CD4-positive, alpha-beta T cell (primary cell): Measurements from ENCODE around the gene AOC2. TPM values are rescaled to one million over a fixed set of nuclear protein-coding genes. Genes with fewer than 3 reads are reported as not detected.
"Not testable (repeated sequence)": the region's sequence is repeated elsewhere in the genome, so short reads cannot be mapped to it uniquely, and the experiment has no call there.

Experiments used
- ATAC-seq: fragments of 200-7000 bp; cut with Tn5 transposase; one replicate; pipeline ENCODE4 v1.10.0; 2022; ENCODE audit warnings: mild to moderate bottlenecking; ENCODE audit not compliant: poor library complexity
- CTCF ChIA-PET: fragments of 350-600 bp; sonication (Branson Sonifier 250); formaldehyde crosslinking; loops from one replicate; lab custom pipeline; 2021; ENCODE audit warnings: antibody characterized with exemption, inconsistent platforms; lab: Charles Lee
- POLR2A ChIA-PET: fragments of 350-600 bp; sonication (Branson Sonifier 250); formaldehyde crosslinking; loops from one replicate; lab custom pipeline; 2021; ENCODE audit warnings: antibody characterized with exemption, inconsistent platforms; lab: Charles Lee
- DNase-seq, 14 experiments: peaks; one replicate each; pipeline ENCODE4 v3.0.0-alpha.2; 2013 to 2020; ENCODE audit warnings: mixed read lengths in 2 of 14
- H3K27ac ChIP-seq, 2 donors: one replicate each; pipeline versions ENCODE4 v1.5.1 to v1.7.0; 2013; ENCODE audit warnings: low read length in 2 of 2, low read depth in 1 of 2, mild to moderate bottlenecking in 1 of 2
- H3K27me3 ChIP-seq, 2 experiments: 1 replicate in 1 of 2; 2 replicates in 1 of 2; pipeline versions ENCODE4 v1.6.1 to v1.7.0; 2013; ENCODE audit warnings: low read length in 2 of 2, control low read depth in 1 of 2, mild to moderate bottlenecking in 1 of 2, moderate library complexity in 1 of 2; ENCODE audit not compliant: insufficient read depth in 2 of 2, control insufficient read depth in 1 of 2
- H3K36me3 ChIP-seq: one replicate; pipeline ENCODE4 v1.6.1; 2013; ENCODE audit warnings: low read length, control low read depth; ENCODE audit not compliant: insufficient read depth
- H3K4me1 ChIP-seq: one replicate; pipeline ENCODE4 v1.6.1; 2013; ENCODE audit warnings: low read length, control low read depth; ENCODE audit not compliant: insufficient read depth
- H3K4me3 ChIP-seq: one replicate; pipeline ENCODE4 v1.5.1; 2013; ENCODE audit warnings: mild to moderate bottlenecking, low read length, moderate library complexity
- H3K9me3 ChIP-seq, 2 experiments: 1 replicate in 1 of 2; 2 replicates in 1 of 2; pipeline versions ENCODE4 v1.6.1 to v1.7.0; 2013; ENCODE audit warnings: low read length in 2 of 2, mild to moderate bottlenecking in 2 of 2, control low read depth in 1 of 2, moderate library complexity in 1 of 2; ENCODE audit not compliant: control insufficient read depth in 1 of 2, insufficient read depth in 1 of 2
- H3K27ac Mint-ChIP-seq: one replicate; pipeline ENCODE4 v1.8.0; 2020; ENCODE audit warnings: mixed read lengths
- H3K27me3 Mint-ChIP-seq: one replicate; pipeline ENCODE4 v1.8.0; 2021; ENCODE audit warnings: mixed read lengths
- H3K36me3 Mint-ChIP-seq: one replicate; pipeline ENCODE4 v1.8.0; 2021; ENCODE audit warnings: low read depth, mixed read lengths
- H3K4me1 Mint-ChIP-seq: one replicate; pipeline ENCODE4 v1.8.0; 2021; ENCODE audit warnings: low read depth, mixed read lengths
- H3K4me3 Mint-ChIP-seq: one replicate; pipeline ENCODE4 v1.8.0; 2020; ENCODE audit warnings: mild to moderate bottlenecking, mixed read lengths
- H3K9me3 Mint-ChIP-seq: one replicate; pipeline ENCODE4 v1.8.0; 2020; ENCODE audit warnings: mixed read lengths
- intact Hi-C, 2 experiments: fragments of 100-400 bp; cut with DNase I in 1 of 2; cut with micrococcal nuclease in 1 of 2; formaldehyde crosslinking; loops; one replicate each; pipeline versions ENCODE4 v1.15.1 to v1.9.0; 2023 to 2025; cut with DNase I, micrococcal nuclease
- total RNA-seq, 174 experiments: library from RNA in 2 of 174; stranded (reverse) in 2 of 174; gene quantifications; one replicate each; pipeline ENCODE4 v1.2.3 and lab custom pipeline; 2021 to 2026
- TF ChIP-seq, protein P1 (sequence below): fragments of 200-600 bp; IDR thresholded peaks from one replicate; pipeline ENCODE4 v1.8.0; 2022; ENCODE audit warnings: antibody characterized with exemption, mild to moderate bottlenecking

Gene AOC2
- total RNA-seq, 2 experiments from 2014 or later = 2.5 to 2.9 TPM

DNA sequence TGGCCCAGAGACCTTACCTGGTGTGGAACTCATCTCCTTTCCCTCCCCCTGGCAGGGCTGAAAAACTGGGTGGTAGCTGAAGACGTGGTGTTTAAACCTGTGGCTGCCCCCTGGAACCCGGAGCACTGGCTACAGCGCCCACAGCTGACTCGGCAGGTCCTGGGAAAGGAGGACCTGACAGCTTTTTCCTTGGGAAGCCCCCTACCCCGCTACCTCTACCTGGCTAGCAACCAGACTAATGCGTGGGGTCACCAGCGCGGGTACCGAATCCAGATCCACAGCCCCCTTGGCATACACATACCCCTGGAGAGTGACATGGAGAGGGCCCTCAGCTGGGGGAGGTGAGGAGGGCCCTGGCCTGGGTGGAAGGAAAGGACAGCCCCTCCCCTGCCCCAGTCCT lies 4.7 kb downstream of the AOC2 start:
- H3K4me1 Mint-ChIP-seq = no peaks in the 10 kb centered on the region
- intact Hi-C loops = loop anchor here in 1 of 2 experiments (10.0 kb wide), 1 partner anchor 356 kb away; no protein-coding TSS in a partner anchor
- no peaks in the 10 kb centered on the region for H3K9me3 Mint-ChIP-seq
- no peak overlapping the region for H3K27ac Mint-ChIP-seq
- no peaks in the 10 kb centered on the region for H3K4me1 ChIP-seq
- no peak overlapping the region for H3K27ac ChIP-seq
- H3K36me3 Mint-ChIP-seq = peaks cover 23% of the 10 kb centered on the region
- no peak for ATAC-seq
- H3K9me3 ChIP-seq = no peaks in the 10 kb centered on the region
- DNase-seq = no peak
- POLR2A ChIA-PET = no interaction called here
- H3K36me3 ChIP-seq = peaks cover 17% of the 10 kb centered on the region
- no peak overlapping the region for H3K4me3 Mint-ChIP-seq
- TF ChIP-seq, protein P1, sequence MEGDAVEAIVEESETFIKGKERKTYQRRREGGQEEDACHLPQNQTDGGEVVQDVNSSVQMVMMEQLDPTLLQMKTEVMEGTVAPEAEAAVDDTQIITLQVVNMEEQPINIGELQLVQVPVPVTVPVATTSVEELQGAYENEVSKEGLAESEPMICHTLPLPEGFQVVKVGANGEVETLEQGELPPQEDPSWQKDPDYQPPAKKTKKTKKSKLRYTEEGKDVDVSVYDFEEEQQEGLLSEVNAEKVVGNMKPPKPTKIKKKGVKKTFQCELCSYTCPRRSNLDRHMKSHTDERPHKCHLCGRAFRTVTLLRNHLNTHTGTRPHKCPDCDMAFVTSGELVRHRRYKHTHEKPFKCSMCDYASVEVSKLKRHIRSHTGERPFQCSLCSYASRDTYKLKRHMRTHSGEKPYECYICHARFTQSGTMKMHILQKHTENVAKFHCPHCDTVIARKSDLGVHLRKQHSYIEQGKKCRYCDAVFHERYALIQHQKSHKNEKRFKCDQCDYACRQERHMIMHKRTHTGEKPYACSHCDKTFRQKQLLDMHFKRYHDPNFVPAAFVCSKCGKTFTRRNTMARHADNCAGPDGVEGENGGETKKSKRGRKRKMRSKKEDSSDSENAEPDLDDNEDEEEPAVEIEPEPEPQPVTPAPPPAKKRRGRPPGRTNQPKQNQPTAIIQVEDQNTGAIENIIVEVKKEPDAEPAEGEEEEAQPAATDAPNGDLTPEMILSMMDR = no peak
- no peaks in the 10 kb centered on the region for H3K27me3 Mint-ChIP-seq
- no peak overlapping the region for H3K4me3 ChIP-seq
- no peaks in the 10 kb centered on the region for H3K27me3 ChIP-seq
- CTCF ChIA-PET = interaction anchor here (0.6 kb wide), 1 partner anchor 100 kb away, joined by 3 read pairs; no protein-coding TSS in a partner anchor

DNA sequence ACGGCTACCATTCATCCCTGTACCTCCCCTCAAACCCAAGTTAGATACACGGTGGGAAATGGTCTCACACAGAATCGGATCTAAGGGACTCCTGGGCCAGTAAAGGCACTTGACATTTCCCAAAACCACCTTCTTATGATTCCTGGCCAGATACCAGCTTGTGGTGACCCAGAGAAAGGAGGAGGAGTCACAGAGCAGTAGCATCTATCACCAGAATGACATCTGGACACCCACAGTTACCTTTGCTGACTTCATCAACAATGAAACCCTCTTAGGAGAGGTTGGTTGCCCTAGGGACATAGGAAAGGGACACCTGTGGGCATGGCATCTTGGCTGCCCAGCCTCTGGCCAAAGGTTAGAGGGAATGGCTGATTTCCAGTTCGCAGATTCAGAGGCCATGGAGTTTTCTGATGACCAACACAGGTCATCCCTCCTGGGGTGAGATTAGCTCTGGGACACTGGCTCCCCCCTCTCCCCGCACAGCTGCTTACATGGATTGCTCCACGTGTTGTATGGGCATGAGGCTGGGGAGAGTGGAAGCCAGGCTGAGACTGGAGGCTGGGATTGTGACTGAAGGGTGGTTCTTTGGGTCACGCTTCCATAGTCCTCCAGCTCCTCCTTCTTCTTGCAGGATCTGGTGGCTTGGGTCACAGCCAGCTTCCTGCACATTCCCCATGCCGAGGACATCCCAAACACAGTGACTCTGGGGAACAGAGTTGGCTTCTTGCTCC lies 5.2 kb downstream of the AOC2 start:
- intact Hi-C loops = loop anchor here in 1 of 2 experiments (10.0 kb wide), 1 partner anchor 355 kb away; no protein-coding TSS in a partner anchor

DNA sequence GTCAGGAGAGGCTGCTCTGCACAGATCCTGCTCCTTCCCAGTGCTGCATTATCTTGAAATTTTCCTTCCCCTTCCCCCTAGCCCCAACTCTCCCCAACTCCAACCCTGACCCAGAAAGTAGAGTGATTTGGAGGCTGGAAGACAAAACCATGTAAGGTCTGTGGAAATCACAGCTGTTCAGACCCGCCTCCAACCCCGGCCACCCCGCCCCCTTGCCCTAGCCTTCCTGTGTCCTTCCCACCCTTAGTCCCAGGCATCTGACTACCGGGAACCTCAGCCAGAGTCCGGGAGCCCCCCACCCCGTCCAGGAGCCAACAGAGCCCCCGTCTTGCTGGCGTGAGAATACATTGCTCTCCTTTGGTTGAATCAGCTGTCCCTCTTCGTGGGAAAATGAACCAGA lies 6.6 kb downstream of the AOC2 start, which contains the start of gene AOC3:
Gene AOC3 (plus strand): TSS at position 246 of the 400 bp plus-strand sequence. CDS start 145 bp downstream, at position 391.
- Mint-ChIP-seq H3K27me3 (no peaks in the 10 kb centered on the region), H3K9me3 (no peaks in the 10 kb centered on the region), H3K36me3 (peaks cover 7% of the 10 kb centered on the region), H3K27ac (no peak within 1 kb of the TSS), H3K4me1 (no peaks in the 10 kb centered on the region), H3K4me3 (no peak within 1 kb of the TSS)
- no peak for ATAC-seq
- Histone ChIP-seq H3K36me3 (no peaks in the 10 kb centered on the region), H3K4me1 (no peaks in the 10 kb centered on the region), H3K27ac (no peak within 1 kb of the TSS), H3K27me3 (peaks cover 0 to 2% of the 10 kb centered on the region in 2 experiments), H3K4me3 (no peak within 1 kb of the TSS), H3K9me3 (no peaks in the 10 kb centered on the region)
- CTCF ChIA-PET = no interaction called here
- DNase-seq = no peak
- POLR2A ChIA-PET = no interaction called here
- TF ChIP-seq, protein P1 = no peak
- intact Hi-C loops = no loop called here

More for the DNA sequence above, 5.2 kb downstream of the AOC2 start:
- ChIA-PET CTCF (no interaction called here), POLR2A (no interaction called here)
- no peaks in the 10 kb centered on the region for H3K4me1 Mint-ChIP-seq
- H3K9me3 ChIP-seq = no peaks in the 10 kb centered on the region
- no peak for ATAC-seq
- no peak overlapping the region for H3K4me3 ChIP-seq
- H3K27me3 Mint-ChIP-seq = no peaks in the 10 kb centered on the region
- H3K4me3 Mint-ChIP-seq = no peak overlapping the region
- H3K27me3 ChIP-seq = peaks cover 0 to 2% of the 10 kb centered on the region in 2 experiments
- H3K36me3 Mint-ChIP-seq = peaks cover 17% of the 10 kb centered on the region
- no peak overlapping the region for H3K27ac Mint-ChIP-seq
- no peaks in the 10 kb centered on the region for H3K9me3 Mint-ChIP-seq
- no peaks in the 10 kb centered on the region for H3K4me1 ChIP-seq
- no peak overlapping the region for H3K27ac ChIP-seq
- peaks cover 11% of the 10 kb centered on the region for H3K36me3 ChIP-seq
- TF ChIP-seq, protein P1 = no peak
- no peak for DNase-seq

DNA sequence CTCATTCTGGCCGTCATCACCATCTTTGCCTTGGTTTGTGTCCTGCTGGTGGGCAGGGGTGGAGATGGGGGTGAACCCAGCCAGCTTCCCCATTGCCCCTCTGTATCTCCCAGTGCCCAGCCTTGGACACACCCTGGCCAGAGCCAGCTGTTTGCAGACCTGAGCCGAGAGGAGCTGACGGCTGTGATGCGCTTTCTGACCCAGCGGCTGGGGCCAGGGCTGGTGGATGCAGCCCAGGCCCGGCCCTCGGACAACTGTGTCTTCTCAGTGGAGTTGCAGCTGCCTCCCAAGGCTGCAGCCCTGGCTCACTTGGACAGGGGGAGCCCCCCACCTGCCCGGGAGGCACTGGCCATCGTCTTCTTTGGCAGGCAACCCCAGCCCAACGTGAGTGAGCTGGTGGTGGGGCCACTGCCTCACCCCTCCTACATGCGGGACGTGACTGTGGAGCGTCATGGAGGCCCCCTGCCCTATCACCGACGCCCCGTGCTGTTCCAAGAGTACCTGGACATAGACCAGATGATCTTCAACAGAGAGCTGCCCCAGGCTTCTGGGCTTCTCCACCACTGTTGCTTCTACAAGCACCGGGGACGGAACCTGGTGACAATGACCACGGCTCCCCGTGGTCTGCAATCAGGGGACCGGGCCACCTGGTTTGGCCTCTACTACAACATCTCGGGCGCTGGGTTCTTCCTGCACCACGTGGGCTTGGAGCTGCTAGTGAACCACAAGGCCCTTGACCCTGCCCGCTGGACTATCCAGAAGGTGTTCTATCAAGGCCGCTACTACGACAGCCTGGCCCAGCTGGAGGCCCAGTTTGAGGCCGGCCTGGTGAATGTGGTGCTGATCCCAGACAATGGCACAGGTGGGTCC lies 7.2 kb downstream of the AOC2 start:
- H3K4me3 Mint-ChIP-seq, H3K4me3 ChIP-seq, H3K27me3 ChIP-seq, CTCF ChIA-PET, H3K4me1 ChIP-seq, H3K36me3 Mint-ChIP-seq, H3K27me3 Mint-ChIP-seq, H3K27ac Mint-ChIP-seq, intact Hi-C loops, H3K27ac ChIP-seq, H3K36me3 ChIP-seq, ATAC-seq, DNase-seq, H3K4me1 Mint-ChIP-seq, H3K9me3 ChIP-seq, H3K9me3 Mint-ChIP-seq, POLR2A ChIA-PET: not testable (repeated sequence)
